SK-N-DZ (cell line): Measurements from ENCODE around the gene SUZ12.
A peak's percentile ranks its signal among the peaks of the same experiment; 100 is the strongest.
"Not testable (repeated sequence)": the region's sequence is repeated elsewhere in the genome, so short reads cannot be mapped to it uniquely, and the experiment has no call there.

Experiments used
- DNase-seq: peaks from one replicate; pipeline ENCODE4 v3.0.0-alpha.2; 2015; ENCODE audit warnings: low spot score

Gene SUZ12

DNA sequence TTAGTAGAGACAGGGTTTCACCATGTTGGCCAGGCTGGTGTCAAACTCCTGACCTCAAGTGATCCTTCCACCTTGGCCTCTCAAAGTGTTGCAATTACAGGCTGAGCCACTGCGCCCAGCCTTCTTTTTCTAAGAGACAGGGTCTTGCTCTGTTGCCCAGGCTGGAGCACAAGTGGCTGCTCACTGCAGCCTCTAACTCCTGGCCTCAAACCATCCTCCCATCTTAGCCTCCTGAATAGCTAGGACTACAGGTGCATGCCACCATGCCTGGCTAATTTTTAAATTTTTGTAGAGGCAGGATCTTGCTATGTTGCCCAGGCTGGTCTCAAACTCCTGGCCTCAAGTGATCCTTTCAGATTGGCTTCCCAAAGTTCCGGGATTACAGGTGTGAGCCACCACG is 15.1 kb downstream of the SUZ12 start:
- DNase-seq: not testable (repeated sequence)

DNA sequence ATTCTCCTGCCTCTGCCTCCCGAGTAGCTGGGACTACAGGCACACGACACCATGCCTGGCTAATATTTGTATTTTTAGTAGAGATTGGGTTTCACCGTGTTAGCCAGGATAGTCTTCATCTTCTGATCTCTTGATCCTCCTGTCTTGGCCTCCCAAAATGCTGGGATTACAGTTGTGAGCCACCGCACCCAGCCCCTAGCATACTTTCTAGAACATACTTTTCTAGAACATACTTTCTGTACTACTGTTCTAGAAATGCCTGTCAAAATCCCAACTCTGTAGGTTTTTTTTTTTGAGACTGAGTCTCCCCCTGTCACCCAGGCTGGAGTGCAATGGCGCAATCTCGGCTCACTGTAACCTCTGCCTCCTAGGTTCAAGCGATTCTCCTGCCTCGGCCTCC is 27.3 kb downstream of the SUZ12 start:
- not testable (repeated sequence) for DNase-seq

DNA sequence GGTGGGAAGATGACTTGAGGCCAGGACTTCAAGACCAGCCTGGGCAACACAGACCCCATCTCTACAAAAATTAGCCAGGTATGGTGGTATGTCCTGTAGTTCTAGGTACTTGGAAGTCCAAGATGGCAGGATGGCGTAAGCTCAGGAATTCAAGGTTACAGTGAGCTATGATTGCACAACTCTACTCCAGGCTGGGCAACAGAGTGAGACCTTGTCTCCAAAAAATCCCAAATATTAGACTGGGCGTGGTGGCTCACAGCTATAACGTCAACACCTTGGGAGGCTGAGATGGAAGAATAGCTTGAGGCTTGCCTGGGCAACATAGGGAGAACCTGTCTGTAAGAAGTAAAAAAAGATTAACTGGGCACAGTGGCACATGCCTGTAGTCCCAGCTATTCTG is 30.8 kb downstream of the SUZ12 start:
- DNase-seq: no peak

DNA sequence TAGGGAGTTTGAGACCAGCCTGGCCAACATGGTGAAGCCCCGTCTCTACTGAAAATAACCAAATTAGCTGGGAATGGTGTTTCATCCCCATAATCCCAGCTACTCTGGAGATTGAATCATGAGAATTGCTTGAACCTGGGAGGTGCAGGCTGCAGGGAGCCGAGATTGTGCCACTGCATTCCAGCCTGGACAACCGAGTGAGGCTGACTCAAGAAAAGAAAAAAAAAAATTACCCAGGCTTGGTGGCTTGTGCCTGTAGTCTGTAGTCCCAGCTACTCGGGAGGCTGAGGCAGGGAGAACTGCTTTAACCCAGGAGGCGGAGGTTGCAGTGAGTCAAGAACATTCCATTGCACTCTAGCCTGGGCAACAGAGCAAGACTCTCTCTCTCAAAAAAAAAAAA is 33.6 kb downstream of the SUZ12 start:
- DNase-seq: not testable (repeated sequence)

DNA sequence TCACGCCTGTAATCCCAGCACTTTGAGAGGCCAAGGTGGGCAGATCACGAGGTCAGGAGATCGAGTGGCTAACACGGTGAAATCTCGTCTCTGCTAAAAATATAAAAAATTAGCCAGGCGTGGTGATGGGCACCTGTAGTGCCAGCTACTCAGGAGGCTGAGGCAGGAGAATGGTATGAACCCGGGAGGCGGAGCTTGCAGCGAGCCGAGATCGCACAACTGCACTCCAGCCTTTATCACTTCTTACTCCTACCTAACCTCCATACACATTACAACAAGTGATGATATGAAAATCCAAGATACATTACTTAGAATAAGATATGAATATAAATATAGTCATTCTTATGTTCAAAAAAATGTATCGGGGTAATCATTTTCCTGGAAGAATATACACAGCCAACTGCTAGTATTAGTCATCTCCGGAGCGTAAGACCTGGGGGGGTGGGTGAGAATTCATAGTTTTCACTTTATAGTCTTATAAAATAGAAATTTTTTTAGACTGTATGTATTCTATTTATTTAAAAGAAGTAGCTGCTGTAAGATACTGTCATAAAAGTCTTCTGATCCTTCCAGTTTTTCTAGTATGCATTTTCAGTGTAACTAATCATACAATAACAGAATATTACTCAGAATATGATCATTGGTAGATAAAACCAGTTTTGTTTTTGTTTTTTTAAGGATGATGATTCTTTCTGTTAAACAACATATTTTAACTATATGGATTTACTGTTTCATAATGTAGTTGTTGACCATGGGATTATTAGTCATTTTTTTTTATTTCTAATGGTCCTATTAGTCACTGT is 37.7 kb downstream of the SUZ12 start:
- not testable (repeated sequence) for DNase-seq

DNA sequence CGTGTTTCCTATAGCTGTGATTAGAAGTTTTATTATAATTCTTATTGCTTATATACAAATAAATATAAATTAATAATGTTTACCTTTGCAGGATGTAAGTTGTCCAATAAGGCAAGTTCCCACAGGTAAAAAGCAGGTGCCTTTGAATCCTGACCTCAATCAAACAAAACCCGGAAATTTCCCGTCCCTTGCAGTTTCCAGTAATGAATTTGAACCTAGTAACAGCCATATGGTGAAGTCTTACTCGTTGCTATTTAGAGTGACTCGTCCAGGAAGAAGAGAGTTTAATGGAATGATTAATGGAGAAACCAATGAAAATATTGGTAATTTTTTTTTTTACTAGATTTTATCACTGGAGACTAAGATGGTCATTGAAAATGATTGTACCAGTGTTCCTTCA is 38.6 kb downstream of the SUZ12 start:
- not testable (repeated sequence) for DNase-seq

DNA sequence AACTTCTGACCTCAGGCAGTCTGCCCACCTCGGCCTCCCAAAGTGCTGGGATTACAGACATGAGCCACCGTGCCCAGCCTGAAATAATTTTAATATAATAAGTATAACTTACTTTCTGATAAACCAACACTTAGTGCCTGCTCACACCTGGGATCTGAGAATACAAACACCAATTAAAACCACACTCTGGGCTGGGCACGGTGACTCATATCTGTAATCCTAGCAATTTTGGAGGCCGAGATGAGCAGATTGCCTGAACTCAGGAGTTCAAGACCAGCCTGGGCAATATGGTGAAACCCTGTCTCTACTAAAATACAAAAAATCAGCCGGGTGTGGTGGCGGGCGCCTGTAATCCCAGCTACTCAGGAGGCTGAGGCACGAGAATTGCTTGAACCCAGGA is 55.0 kb downstream of the SUZ12 start:
- DNase-seq: not testable (repeated sequence)

DNA sequence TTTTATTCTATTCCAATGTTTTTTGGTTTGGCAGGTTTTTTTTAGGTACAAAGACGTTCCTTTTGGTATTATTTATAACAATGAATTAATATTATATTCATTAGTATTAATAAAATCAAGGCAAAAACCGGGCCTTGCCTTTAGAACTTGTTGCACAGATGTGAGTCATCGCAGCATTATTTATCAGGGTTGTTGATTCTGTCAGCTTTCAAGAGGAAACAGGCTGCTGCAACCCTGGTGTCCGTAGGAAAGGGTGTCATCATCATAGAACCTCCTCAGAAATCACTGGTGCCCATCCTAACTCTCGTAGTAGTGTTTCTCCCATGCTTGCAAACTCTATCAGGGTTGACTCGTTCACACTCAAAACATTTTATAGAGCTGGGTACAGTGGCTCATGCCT is 60.2 kb downstream of the SUZ12 start:
- DNase-seq: no peak

DNA sequence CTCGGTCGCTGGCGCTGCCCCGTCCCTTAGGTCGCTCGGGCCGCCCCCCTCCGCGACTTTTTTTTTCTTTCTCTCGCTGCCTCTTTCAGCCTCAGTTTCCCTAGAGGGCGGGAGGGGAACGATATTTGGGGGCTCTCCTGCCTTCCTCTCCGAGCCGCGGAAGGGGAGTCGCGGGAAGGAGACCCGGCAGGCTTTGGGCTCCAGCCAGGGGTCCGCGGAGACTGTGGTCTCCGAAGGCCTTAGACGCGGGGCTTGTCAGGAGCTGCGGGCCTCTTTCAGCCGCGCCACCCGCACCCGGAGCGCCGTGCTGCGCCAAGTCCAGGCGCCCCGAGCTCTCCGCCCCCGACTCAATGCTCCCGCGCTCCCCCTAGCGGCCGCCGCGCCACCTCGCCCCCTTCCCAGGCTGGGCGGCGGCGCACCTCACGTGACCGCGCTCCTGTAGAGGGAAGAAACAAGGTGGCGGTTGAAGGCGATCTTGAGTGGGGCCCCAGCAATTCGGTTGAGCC is 70.2 kb downstream of the SUZ12 start, which contains the start of gene LRRC37B:
Gene LRRC37B (plus strand): TSS at position 427 of the 506 bp plus-strand sequence. CDS start 14,010 bp downstream, outside the sequence.
- peak; percentile 87 for DNase-seq

DNA sequence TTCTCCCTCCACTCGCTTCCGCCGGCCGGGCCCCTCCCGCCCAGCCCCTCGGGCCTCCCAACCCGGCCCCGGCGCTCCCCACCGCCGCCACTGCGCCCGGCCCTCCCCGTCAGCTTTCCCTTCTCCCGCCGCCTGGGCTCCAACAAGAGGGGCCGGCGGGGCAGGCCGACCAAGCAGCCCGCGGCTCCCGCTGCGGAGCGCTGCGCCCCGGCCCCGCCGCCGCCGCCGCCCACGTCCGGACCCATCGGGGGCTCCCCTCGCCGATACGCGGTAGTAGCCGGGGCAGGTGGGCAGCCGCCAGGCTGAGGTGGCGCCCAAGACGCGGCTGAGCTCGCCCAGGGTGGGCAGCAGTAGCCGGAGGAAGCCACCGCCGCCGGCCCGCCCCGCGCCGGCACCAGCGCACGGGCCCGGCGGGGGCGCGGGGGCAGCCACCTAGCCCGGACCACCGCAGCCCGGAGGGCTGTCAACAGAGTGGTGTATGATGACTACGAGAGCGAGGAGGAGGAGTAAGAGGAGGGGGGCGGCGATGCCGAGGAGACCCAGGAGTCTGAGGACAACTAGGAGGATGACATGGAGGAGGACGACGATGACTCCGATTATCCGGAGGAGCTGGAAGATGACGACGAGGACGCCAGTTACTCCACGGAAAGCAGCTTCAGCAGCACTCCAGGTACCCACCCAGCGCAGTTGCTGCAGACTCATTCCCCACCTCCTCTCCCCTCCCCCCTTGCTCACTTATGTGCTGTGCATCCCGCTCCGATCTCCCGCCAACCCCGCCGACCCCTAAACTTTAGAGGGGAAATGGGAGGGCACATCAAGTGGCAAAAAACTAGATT is 70.9 kb downstream of the SUZ12 start:
- DNase-seq: peak; percentile 73

DNA sequence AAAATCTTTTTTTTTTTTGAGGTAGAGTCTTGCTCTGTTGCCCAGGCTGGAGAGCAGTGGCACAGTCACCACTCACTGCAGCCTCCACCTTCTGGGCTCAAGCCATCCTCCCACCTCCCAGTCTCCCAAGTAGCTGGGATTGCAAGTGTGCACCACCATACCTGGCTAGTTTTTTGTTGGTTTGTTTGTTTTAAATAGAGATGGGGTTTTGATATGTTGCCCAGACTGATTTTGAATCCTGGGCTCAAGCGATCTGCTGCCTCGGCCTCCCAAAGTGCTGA is 72.4 kb downstream of the SUZ12 start:
- DNase-seq: no peak

DNA sequence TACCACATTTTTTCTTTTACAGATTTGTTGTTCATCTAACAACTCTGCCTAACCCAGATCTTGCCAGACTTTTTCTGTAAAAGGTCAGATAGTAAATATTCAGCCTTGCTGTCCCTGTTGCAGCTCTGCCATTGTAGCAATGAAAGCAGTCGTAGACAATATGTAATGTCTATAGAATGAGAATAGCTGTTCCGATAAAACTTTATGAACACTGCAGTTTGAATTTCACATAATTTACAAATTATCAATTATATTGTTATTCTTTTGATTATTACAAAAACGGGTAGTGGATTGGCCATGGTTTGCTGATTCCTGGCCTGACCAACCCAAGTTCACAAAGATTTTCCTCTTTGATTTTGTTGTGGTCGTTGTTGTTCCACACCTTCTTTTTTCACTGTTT is 73.3 kb downstream of the SUZ12 start:
- DNase-seq: no peak

DNA sequence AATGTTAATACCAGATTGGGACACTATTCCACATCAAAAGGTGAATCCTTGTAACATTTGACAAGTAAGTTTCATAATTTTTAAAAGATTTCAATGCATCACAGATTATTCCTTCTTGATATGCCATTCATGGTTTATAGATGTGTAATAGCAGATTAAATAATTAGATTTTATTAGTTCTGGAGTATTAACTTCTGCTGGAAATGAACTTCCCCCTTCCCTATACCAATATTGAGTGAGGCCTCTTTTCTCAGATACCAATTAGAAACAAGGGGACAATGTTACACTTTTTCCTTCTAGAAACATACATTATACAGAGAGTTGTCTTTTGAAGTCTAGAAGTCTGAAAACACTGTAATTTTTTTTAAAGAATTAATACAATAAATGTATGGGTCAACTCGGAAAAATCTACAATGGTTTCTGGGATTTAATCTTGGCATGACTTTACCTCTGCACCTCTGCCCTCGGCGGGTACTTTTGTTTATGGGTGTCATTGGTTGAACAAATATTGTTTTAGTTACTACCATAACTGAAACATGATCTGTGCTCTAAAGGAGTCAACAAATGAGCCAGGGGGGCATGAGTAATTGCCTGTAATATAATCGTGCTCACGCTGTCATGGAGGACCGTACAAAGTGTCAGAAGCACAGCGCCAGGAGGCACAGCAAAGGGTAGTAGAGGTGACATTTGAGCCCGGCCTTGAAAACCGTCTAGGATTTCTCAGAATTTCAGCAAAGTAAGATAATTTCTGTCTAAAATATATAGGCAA is 78.6 kb downstream of the SUZ12 start:
- no peak for DNase-seq

DNA sequence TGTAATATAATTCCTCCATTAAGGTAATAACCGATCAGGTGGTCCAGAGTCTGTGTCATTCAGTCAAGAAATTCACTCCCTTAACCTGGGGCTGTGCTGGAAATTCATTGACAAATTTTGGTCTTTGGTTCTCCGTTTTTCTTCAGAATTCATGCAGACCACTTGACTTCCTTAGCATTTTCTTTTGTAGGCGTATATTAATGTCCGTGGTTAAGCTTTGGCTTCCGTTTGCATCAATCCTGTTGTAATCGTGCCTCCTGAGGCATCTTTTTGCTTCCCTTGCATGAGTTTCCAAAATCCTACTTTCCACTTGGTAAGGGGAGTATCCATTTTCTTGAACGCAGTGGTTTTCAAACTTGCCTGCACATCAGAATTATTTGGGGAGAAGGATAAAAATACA is 79.4 kb downstream of the SUZ12 start:
- DNase-seq: no peak

DNA sequence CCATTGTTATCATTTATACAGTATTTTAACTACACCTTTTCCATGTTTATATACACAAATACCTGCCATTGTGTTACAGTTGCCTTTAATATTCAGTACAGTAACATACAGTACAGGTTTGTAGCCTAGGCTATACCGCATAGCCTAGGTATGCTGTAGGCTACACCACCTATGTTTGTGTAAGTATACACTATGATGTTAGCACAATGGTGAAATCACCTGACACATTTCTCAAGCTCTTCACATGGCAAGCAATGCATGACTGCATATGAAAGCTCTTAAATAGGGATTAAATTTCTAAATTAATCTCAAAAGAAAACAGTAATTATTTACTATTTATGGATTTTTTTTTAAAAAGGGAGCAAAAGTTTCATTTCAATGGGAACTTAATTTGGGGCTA is 82.4 kb downstream of the SUZ12 start:
- DNase-seq: no peak

DNA sequence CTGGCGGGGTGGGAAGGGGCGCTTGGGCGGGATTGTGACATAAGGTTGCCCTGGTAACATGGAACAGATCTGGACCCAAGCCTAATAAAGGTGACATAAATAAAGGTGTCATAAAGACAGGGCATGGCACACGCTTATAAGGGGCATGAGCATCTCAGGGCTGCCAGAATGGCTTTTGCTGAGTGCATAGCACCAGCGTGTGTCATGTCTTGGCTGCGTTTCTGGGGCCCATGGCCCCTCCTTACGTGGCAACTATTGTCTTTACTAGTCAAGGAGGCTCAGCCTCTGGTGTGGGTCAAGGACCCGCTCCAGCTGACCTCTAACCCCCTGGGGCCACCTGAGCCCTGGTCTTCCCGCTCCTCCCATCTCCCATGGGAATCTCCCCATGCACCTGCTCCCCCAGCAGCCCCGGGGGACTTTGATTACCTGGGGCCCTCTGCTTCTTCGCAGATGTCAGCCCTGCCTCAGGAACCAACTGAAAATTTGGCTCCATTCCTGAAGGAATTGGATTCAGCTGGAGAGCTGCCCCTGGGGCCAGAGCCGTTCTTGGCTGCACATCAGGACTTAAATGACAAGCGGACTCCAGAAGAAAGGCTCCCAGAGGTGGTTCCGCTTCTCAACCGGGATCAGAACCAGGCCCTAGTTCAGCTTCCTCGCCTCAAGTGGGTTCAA is 84.3 kb downstream of the SUZ12 start:
- DNase-seq: no peak

DNA sequence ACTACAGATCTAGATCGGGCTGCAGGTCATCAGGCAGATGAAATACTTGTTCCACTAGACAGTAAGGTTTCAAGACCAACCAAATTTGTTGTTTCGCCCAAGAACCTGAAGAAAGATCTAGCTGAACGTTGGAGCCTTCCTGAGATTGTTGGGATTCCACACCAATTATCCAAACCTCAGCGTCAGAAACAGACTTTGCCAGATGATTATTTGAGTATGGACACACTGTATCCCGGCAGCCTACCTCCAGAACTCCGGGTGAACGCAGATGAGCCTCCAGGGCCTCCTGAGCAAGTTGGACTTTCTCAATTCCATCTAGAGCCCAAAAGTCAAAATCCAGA is 84.8 kb downstream of the SUZ12 start:
- no peak for DNase-seq

DNA sequence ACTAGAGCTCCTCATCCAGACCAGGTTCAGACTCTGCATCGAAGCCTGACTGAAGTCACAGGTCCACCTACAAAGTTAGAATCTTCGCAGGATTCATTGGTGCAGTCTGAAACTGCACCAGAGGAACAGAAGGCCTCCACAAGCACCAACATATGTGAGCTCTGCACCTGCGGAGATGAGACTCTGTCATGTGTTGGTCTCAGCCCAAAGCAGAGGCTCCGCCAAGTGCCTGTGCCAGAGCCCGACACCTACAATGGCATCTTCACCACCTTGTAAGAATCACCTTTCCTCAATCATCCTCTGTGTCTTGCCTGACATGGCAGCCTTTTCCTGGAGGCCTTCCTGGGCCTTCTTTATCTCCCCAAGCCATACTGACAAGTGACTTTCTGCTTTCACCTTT is 85.7 kb downstream of the SUZ12 start:
- DNase-seq: not testable (repeated sequence)

DNA sequence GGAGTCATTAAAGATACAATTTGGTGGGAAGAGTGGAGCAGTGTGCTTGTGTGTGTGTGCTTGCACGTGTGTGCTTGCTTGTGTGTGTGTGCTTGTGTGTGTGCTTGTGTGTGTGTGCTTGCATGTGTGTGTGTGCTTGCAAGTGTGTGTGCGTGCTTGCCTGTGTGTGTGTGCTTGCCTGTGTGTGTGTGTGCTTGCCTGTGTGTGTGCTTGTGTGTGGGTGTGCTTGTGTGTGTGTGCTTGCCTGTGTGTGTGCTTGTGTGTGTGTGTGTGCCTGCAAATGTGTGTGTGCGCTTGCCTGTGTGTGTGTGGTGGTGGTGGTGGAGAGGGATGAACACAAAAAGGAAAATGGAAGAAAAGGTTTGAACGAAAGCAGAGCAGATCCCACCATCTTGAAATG is 90.5 kb downstream of the SUZ12 start:
- DNase-seq: not testable (repeated sequence)

DNA sequence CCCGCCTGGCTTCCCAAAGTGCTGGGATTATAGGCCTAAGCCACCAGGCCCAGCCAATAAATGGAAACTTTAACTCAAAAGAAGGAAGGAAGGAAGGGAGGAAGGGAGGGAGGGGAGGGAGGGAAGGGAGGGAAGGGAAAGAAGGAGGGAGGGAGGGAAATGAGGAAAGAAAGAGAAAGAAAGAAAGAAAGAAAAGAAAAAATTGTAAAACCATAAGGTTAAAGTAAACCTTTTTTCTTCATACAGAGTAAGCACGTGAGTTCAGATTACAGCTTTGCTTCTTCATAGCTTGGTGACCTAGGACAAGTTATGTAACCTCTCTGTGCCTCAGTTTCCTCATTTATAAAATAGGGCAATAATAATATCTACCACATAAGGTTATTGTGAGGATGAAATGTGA is 96.4 kb downstream of the SUZ12 start:
- DNase-seq: no peak

DNA sequence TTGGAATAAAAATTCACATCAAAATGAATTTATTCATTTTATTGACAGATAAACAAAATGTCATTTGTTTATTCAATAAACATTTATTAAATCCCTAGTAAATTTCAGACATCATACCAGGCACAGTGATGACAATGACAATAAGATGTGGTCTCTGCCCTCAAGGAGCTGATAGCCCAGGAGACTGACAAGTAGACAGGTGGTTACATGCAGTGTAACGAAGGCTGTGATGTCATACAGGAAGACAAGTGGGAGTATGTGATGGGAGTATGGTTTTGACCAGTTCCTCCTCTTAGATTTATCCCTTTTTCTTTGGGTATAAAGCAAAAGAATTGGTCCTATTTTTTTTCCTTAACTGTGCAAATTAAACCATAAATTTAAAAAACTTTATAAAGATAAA is 97.0 kb downstream of the SUZ12 start:
- DNase-seq: not testable (repeated sequence)

DNA sequence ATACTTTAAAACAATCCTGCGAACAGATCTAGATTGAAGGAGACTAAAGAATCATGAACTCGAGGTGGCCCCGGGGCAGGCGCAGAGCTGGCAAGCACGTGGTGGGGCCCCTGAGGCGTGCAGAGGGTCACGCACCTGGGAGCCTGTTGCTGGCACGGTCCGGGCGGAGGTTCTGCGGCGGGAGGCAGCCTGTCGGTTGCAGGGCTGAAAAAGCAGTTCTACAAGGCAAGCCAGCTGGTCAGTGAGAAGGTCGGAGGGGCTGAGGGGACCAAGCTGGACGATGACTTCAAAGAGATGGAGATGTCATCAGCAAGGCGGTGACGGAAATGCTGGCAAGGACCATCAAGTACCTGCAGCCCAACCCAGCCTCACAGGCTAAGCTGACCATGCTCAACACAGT is 103.4 kb downstream of the SUZ12 start:
- not testable (repeated sequence) for DNase-seq
